GM12892 (cell line): ENCODE data around the gene SLC35F1.

Experiments
- POLR2A ChIP-seq: IDR thresholded peaks from 2 replicates; pipeline ENCODE4 v1.6.1; 2011; ENCODE audit warnings: low read depth, low read length, control low read depth
- POLR2AphosphoS5 ChIP-seq: IDR thresholded peaks from 2 replicates; pipeline ENCODE4 v1.6.1; 2011; ENCODE audit warnings: low read depth, low read length, control low read depth
- TAF1 ChIP-seq: IDR thresholded peaks from 2 replicates; pipeline ENCODE4 v1.6.1; 2011; ENCODE audit warnings: low read depth, mild to moderate bottlenecking, control low read depth, low read length, borderline replicate concordance

DNA sequence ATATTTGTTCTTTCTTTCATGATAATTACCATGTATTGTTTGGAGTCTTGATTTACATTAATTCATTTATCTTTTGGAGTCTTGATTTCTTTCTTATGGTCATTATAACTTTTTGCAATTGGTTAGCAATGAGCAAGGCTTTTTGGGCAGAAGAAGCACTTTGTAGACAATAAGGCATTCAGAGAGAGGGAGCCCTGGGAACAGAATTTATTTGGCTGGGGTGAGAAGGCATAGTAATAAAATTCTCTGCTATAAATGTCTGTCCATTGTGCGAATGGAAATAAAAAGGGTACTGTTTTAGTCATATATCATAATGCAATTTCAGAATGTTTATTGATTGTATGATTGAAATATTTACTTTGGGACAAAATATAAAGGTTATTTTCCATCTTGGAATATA, 147.0 kb downstream of the SLC35F1 start:
- TF ChIP-seq POLR2A: no peak
- TF ChIP-seq POLR2AphosphoS5: no peak
- no peak for TF ChIP-seq TAF1
